CD4-positive, alpha-beta T cell (primary cell): ENCODE results near the gene STAT5B. TPM values are rescaled to one million over a fixed set of nuclear protein-coding genes. Genes with fewer than 3 reads are reported as not detected.
A peak's percentile ranks its signal among the peaks of the same experiment; 100 is the strongest.

Source experiments
- ATAC-seq: fragments of 200-7000 bp; cut with Tn5 transposase; one replicate; pipeline ENCODE4 v1.10.0; 2022; ENCODE audit warnings: mild to moderate bottlenecking; ENCODE audit not compliant: poor library complexity
- CTCF ChIA-PET: fragments of 350-600 bp; sonication (Branson Sonifier 250); formaldehyde crosslinking; loops from one replicate; lab custom pipeline; 2021; ENCODE audit warnings: antibody characterized with exemption, inconsistent platforms; lab: Charles Lee
- POLR2A ChIA-PET: fragments of 350-600 bp; sonication (Branson Sonifier 250); formaldehyde crosslinking; loops from one replicate; lab custom pipeline; 2021; ENCODE audit warnings: antibody characterized with exemption, inconsistent platforms; lab: Charles Lee
- DNase-seq, 14 experiments: peaks; one replicate each; pipeline ENCODE4 v3.0.0-alpha.2; 2013 to 2020; ENCODE audit warnings: mixed read lengths in 2 of 14
- H3K27ac ChIP-seq, 2 donors: one replicate each; pipeline versions ENCODE4 v1.5.1 to v1.7.0; 2013; ENCODE audit warnings: low read length in 2 of 2, low read depth in 1 of 2, mild to moderate bottlenecking in 1 of 2
- H3K27me3 ChIP-seq, 2 experiments: 1 replicate in 1 of 2; 2 replicates in 1 of 2; pipeline versions ENCODE4 v1.6.1 to v1.7.0; 2013; ENCODE audit warnings: low read length in 2 of 2, control low read depth in 1 of 2, mild to moderate bottlenecking in 1 of 2, moderate library complexity in 1 of 2; ENCODE audit not compliant: insufficient read depth in 2 of 2, control insufficient read depth in 1 of 2
- H3K36me3 ChIP-seq: one replicate; pipeline ENCODE4 v1.6.1; 2013; ENCODE audit warnings: low read length, control low read depth; ENCODE audit not compliant: insufficient read depth
- H3K4me1 ChIP-seq: one replicate; pipeline ENCODE4 v1.6.1; 2013; ENCODE audit warnings: low read length, control low read depth; ENCODE audit not compliant: insufficient read depth
- H3K4me3 ChIP-seq: one replicate; pipeline ENCODE4 v1.5.1; 2013; ENCODE audit warnings: mild to moderate bottlenecking, low read length, moderate library complexity
- H3K9me3 ChIP-seq, 2 experiments: 1 replicate in 1 of 2; 2 replicates in 1 of 2; pipeline versions ENCODE4 v1.6.1 to v1.7.0; 2013; ENCODE audit warnings: low read length in 2 of 2, mild to moderate bottlenecking in 2 of 2, control low read depth in 1 of 2, moderate library complexity in 1 of 2; ENCODE audit not compliant: control insufficient read depth in 1 of 2, insufficient read depth in 1 of 2
- H3K27ac Mint-ChIP-seq: one replicate; pipeline ENCODE4 v1.8.0; 2020; ENCODE audit warnings: mixed read lengths
- H3K27me3 Mint-ChIP-seq: one replicate; pipeline ENCODE4 v1.8.0; 2021; ENCODE audit warnings: mixed read lengths
- H3K36me3 Mint-ChIP-seq: one replicate; pipeline ENCODE4 v1.8.0; 2021; ENCODE audit warnings: low read depth, mixed read lengths
- H3K4me1 Mint-ChIP-seq: one replicate; pipeline ENCODE4 v1.8.0; 2021; ENCODE audit warnings: low read depth, mixed read lengths
- H3K4me3 Mint-ChIP-seq: one replicate; pipeline ENCODE4 v1.8.0; 2020; ENCODE audit warnings: mild to moderate bottlenecking, mixed read lengths
- H3K9me3 Mint-ChIP-seq: one replicate; pipeline ENCODE4 v1.8.0; 2020; ENCODE audit warnings: mixed read lengths
- intact Hi-C, 2 experiments: fragments of 100-400 bp; cut with DNase I in 1 of 2; cut with micrococcal nuclease in 1 of 2; formaldehyde crosslinking; loops; one replicate each; pipeline versions ENCODE4 v1.15.1 to v1.9.0; 2023 to 2025; cut with DNase I, micrococcal nuclease
- total RNA-seq, 174 experiments: library from RNA in 2 of 174; stranded (reverse) in 2 of 174; gene quantifications; one replicate each; pipeline ENCODE4 v1.2.3 and lab custom pipeline; 2021 to 2026
- TF ChIP-seq, protein P1 (sequence below): fragments of 200-600 bp; IDR thresholded peaks from one replicate; pipeline ENCODE4 v1.8.0; 2022; ENCODE audit warnings: antibody characterized with exemption, mild to moderate bottlenecking

Gene STAT5B
- total RNA-seq, 2 experiments from 2014 or later, result 99.4 to 104 TPM

DNA sequence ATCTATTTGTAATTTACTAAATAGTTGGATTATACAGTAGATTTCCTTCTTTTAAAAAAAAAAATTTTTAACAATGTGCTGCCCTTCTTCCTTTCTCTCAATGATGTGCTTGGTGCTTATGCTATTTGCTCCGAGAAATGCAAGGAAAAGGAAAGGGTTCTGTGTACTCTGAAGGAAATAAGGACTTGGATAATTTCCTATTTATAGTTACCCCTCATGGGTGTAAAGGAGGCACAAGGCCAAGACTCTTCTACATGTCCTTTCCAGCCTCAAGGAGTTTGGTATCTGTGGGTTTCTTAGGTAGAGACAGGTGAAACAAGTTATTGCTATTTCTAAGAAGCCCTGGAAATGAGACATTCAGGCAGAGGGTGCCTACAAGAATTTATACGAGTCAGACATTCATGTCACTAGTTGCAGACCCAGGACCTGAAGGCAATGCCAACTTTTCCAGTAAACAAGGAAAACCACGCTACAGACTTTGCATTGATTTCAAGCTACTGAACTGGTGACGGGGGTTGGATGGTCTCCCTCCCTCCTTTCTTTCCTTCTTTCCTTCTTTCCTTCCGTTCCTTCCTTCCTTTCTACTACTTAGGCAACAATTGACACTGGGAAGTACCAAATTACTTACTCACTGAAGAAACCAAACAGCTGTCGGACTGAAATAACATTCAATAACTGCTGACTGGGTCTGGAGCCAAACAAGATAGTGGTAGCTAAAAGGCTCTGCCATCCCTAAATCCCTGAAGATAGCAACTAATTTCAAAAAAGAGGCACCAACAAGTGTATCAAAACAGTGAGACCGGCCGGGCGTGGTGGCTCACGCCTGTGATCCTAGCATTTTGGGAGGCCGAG lies 48.1 kb downstream of the STAT5B start:
- peaks cover 61% of the 10 kb centered on the region for H3K36me3 Mint-ChIP-seq
- H3K27me3 ChIP-seq, result no peaks in the 10 kb centered on the region

DNA sequence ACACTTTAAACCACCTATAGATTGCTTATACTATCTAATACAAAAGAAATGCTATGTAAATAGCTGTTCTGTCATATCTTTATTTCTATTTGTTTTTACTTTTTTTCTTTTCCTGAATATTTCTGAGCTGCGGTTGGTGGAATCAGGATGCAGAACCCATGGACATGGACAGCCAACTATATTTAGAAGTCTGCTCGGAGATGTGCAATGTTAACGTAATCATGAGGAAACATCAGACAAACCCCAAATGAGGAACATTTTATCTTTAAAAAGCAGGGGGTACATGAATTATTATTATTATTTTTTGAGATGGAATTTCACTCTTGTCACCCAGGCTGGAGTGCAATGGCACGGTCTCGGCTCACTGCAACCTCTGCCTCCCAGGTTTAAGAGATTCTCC lies 50.5 kb downstream of the STAT5B start:
- H3K27me3 ChIP-seq, result no peaks in the 10 kb centered on the region
- H3K4me1 ChIP-seq, result peaks cover 7% of the 10 kb centered on the region
- H3K36me3 ChIP-seq, result peaks cover 76% of the 10 kb centered on the region
- H3K4me3 Mint-ChIP-seq, result no peak overlapping the region
- POLR2A ChIA-PET, result interaction anchor here (1.6 kb wide), 1 partner anchor 23 kb away, joined by 3 read pairs; no protein-coding TSS in a partner anchor
- TF ChIP-seq, protein P1, sequence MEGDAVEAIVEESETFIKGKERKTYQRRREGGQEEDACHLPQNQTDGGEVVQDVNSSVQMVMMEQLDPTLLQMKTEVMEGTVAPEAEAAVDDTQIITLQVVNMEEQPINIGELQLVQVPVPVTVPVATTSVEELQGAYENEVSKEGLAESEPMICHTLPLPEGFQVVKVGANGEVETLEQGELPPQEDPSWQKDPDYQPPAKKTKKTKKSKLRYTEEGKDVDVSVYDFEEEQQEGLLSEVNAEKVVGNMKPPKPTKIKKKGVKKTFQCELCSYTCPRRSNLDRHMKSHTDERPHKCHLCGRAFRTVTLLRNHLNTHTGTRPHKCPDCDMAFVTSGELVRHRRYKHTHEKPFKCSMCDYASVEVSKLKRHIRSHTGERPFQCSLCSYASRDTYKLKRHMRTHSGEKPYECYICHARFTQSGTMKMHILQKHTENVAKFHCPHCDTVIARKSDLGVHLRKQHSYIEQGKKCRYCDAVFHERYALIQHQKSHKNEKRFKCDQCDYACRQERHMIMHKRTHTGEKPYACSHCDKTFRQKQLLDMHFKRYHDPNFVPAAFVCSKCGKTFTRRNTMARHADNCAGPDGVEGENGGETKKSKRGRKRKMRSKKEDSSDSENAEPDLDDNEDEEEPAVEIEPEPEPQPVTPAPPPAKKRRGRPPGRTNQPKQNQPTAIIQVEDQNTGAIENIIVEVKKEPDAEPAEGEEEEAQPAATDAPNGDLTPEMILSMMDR, result no peak
- H3K9me3 Mint-ChIP-seq, result no peaks in the 10 kb centered on the region
- intact Hi-C loops, result no loop called here
- H3K27me3 Mint-ChIP-seq, result no peaks in the 10 kb centered on the region
- H3K27ac ChIP-seq, result no peak overlapping the region
- ATAC-seq (no peak), DNase-seq (no peak)
- CTCF ChIA-PET, result interaction anchor here (1.3 kb wide), 1 partner anchor 50 kb away, joined by 3 read pairs; no protein-coding TSS in a partner anchor
- peaks cover 79% of the 10 kb centered on the region for H3K36me3 Mint-ChIP-seq
- peaks cover 18% of the 10 kb centered on the region for H3K4me1 Mint-ChIP-seq
- no peak overlapping the region for H3K27ac Mint-ChIP-seq
- no peak overlapping the region for H3K4me3 ChIP-seq
- H3K9me3 ChIP-seq, result no peaks in the 10 kb centered on the region

More for the DNA sequence above, 48.1 kb downstream of the STAT5B start:
- ChIA-PET POLR2A (no interaction called here), CTCF (interaction anchor here (0.5 to 0.9 kb wide), 2 partner anchors 9 to 20 kb away, joined by 3 read pairs; no protein-coding TSS in a partner anchor)
- Histone ChIP-seq H3K27ac (no peak overlapping the region), H3K4me1 (peaks cover 4% of the 10 kb centered on the region), H3K9me3 (no peaks in the 10 kb centered on the region), H3K36me3 (peaks cover 65% of the 10 kb centered on the region), H3K4me3 (no peak overlapping the region)
- peak overlapping the region; percentile 43 for H3K27ac Mint-ChIP-seq
- H3K4me1 Mint-ChIP-seq, result peaks cover 8% of the 10 kb centered on the region
- TF ChIP-seq, protein P1, result no peak
- ATAC-seq (no peak), DNase-seq (no peak)
- H3K9me3 Mint-ChIP-seq, result no peaks in the 10 kb centered on the region
- H3K4me3 Mint-ChIP-seq, result no peak overlapping the region
- no peaks in the 10 kb centered on the region for H3K27me3 Mint-ChIP-seq
- intact Hi-C loops, result no loop called here

DNA sequence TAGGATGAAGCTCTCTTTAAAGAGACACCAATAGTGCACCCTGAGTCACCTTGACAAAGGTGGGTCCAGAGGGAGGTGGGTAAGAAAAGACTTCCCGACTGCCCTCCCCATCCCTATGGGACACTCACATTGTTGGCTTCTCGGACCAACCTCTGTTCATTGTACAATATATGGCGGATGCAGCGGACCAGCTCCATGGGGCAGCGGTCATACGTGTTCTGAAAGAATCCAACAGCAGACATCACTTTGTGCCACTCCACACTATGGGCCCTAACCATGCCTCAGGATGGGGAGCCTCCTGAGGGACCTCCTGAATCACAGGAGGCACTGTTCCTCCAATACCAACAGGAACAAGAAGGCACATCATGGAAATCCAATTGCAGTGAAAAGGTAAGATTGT lies 51.5 kb downstream of the STAT5B start:
- TF ChIP-seq, protein P1, result no peak
- peaks cover 7% of the 10 kb centered on the region for H3K4me1 ChIP-seq
- no peaks in the 10 kb centered on the region for H3K27me3 Mint-ChIP-seq
- H3K36me3 Mint-ChIP-seq, result peaks cover 77% of the 10 kb centered on the region
- H3K4me1 Mint-ChIP-seq, result peaks cover 10% of the 10 kb centered on the region
- no peak for DNase-seq
- ChIA-PET CTCF (no interaction called here), POLR2A (interaction anchor here (0.6 to 1.6 kb wide), 2 partner anchors 24 to 45 kb away, joined by 3 read pairs; no protein-coding TSS in a partner anchor)
- no peaks in the 10 kb centered on the region for H3K9me3 ChIP-seq
- H3K27ac ChIP-seq, result no peak overlapping the region
- H3K4me3 Mint-ChIP-seq, result no peak overlapping the region
- no peaks in the 10 kb centered on the region for H3K27me3 ChIP-seq
- H3K4me3 ChIP-seq, result no peak overlapping the region
- no peaks in the 10 kb centered on the region for H3K9me3 Mint-ChIP-seq
- intact Hi-C loops, result loop anchor here in 1 of 2 experiments (5.0 kb wide), 1 partner anchor 293 kb away; no protein-coding TSS in a partner anchor
- H3K36me3 ChIP-seq, result peaks cover 78% of the 10 kb centered on the region
- no peak for ATAC-seq
- H3K27ac Mint-ChIP-seq, result no peak overlapping the region
